ENCODE data around the gene SLC7A1.

Gene SLC7A1

GRCh38 chr13:29583073-29583785, 12.3 kb downstream of the SLC7A1 start:
- no peak for DNase-seq (ENCODE audit: low spot score)

GRCh38 chr13:29582171-29582570, 13.3 kb downstream of the SLC7A1 start:
- DNase-seq (ENCODE audit: low spot score) = no peak

- DNase-seq (ENCODE audit: low spot score) = no peak
Measured at GRCh38 chr13:29581666-29582065, 13.8 kb downstream of the SLC7A1 start.

GRCh38 chr13:29579094-29579493, 16.4 kb downstream of the SLC7A1 start:
- DNase-seq (ENCODE audit: low spot score) = no peak

- DNase-seq (ENCODE audit: low spot score) = no peak
Measured at GRCh38 chr13:29578300-29579085, 17.0 kb downstream of the SLC7A1 start.

- DNase-seq (ENCODE audit: low spot score) = no peak
Measured at GRCh38 chr13:29577136-29578051, 18.1 kb downstream of the SLC7A1 start.

- DNase-seq (ENCODE audit: low spot score) = no peak
Measured at GRCh38 chr13:29576581-29576980, 18.9 kb downstream of the SLC7A1 start.

- no peak for DNase-seq (ENCODE audit: low spot score)
Measured at GRCh38 chr13:29575098-29575497, 20.4 kb downstream of the SLC7A1 start.

GRCh38 chr13:29573190-29573589, 22.3 kb downstream of the SLC7A1 start:
- no peak for DNase-seq (ENCODE audit: low spot score)

GRCh38 chr13:29572575-29572974, 22.9 kb downstream of the SLC7A1 start:
- DNase-seq (ENCODE audit: low spot score) = no peak

GRCh38 chr13:29571876-29572570, 23.5 kb downstream of the SLC7A1 start:
- no peak for DNase-seq (ENCODE audit: low spot score)

- no peak for DNase-seq (ENCODE audit: low spot score)
Measured at GRCh38 chr13:29570051-29570654, 25.3 kb downstream of the SLC7A1 start.

- DNase-seq (ENCODE audit: low spot score) = no peak
Measured at GRCh38 chr13:29569253-29570050, 26.0 kb downstream of the SLC7A1 start.

GRCh38 chr13:29568731-29569130, 26.8 kb downstream of the SLC7A1 start:
- DNase-seq (ENCODE audit: low spot score) = no peak

- DNase-seq (ENCODE audit: low spot score) = no peak
Measured at GRCh38 chr13:29567411-29567810, 28.1 kb downstream of the SLC7A1 start.

- no peak for DNase-seq (ENCODE audit: low spot score)
Measured at GRCh38 chr13:29566206-29566605, 29.3 kb downstream of the SLC7A1 start.

GRCh38 chr13:29564818-29565217, 30.7 kb downstream of the SLC7A1 start:
- no peak for DNase-seq (ENCODE audit: low spot score)

GRCh38 chr13:29564373-29564772, 31.1 kb downstream of the SLC7A1 start:
- no peak for DNase-seq (ENCODE audit: low spot score)

GRCh38 chr13:29563941-29564340, 31.5 kb downstream of the SLC7A1 start:
- DNase-seq (ENCODE audit: low spot score) = no peak

GRCh38 chr13:29562786-29563438, 32.6 kb downstream of the SLC7A1 start:
- no peak for DNase-seq (ENCODE audit: low spot score)
